DOHH2 (cell line): ENCODE results near the gene GRM5.

ENCODE experiments used
- EZH2phosphoT487 ChIP-seq: fragments of 200-600 bp; sonication (generic); IDR thresholded peaks from 2 replicates; pipeline ENCODE4 v1.6.1; 2017; ENCODE audit warnings: borderline replicate concordance, mild to moderate bottlenecking, antibody characterized with exemption, low read length, moderate library complexity, mixed read lengths
- TF ChIP-seq, protein P1 (sequence below): fragments of 200-600 bp; sonication (generic); IDR thresholded peaks from one replicate; pipeline ENCODE4 v1.5.1; 2014; ENCODE audit warnings: antibody characterized with exemption, mild to moderate bottlenecking, low read depth, low read length; ENCODE audit not compliant: poor library complexity, severe bottlenecking

DNA sequence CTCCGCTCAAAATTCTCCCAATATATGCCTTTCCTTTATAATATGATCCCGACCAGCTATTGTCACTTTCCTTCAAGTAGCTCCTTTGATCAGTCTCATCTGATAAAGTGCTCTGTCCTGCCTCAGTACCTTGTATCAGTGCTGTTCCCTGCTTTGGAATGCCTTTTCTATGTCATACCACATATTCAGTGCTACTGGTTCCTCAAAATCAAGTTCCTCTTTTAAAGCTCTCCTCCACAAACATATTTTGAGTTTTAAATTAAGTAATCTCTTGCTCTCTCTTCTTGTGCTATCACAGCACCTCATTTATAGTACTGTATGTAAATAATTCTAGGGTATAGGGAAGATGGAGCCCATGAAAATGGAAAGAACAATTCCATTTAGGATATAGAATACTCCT lies 591.1 kb downstream of the GRM5 start:
- TF ChIP-seq, protein P1, sequence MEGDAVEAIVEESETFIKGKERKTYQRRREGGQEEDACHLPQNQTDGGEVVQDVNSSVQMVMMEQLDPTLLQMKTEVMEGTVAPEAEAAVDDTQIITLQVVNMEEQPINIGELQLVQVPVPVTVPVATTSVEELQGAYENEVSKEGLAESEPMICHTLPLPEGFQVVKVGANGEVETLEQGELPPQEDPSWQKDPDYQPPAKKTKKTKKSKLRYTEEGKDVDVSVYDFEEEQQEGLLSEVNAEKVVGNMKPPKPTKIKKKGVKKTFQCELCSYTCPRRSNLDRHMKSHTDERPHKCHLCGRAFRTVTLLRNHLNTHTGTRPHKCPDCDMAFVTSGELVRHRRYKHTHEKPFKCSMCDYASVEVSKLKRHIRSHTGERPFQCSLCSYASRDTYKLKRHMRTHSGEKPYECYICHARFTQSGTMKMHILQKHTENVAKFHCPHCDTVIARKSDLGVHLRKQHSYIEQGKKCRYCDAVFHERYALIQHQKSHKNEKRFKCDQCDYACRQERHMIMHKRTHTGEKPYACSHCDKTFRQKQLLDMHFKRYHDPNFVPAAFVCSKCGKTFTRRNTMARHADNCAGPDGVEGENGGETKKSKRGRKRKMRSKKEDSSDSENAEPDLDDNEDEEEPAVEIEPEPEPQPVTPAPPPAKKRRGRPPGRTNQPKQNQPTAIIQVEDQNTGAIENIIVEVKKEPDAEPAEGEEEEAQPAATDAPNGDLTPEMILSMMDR: no peak
- no peak for TF ChIP-seq EZH2phosphoT487
